HG02610 (cell line): Measurements from ENCODE around the gene PRRG2.
"Not testable (repeated sequence)": the region's sequence is repeated elsewhere in the genome, so short reads cannot be mapped to it uniquely, and the experiment has no call there.

Experiments used
- ATAC-seq: cut with Tn5 transposase; IDR thresholded peaks from one replicate; pipeline ENCODE4 v1.9.1; 2021; ENCODE audit warnings: mild to moderate bottlenecking, moderate library complexity; ENCODE audit not compliant: unreplicated experiment

The PRRG2 gene

GRCh38 chr19:49599378-49600295 lies 18.5 kb downstream of the PRRG2 start:
- ATAC-seq: no peak

- no peak for ATAC-seq
Measured at GRCh38 chr19:49601482-49602038, 20.4 kb downstream of the PRRG2 start.

GRCh38 chr19:49602806-49603205 lies 21.7 kb downstream of the PRRG2 start:
- ATAC-seq: no peak

GRCh38 chr19:49605605-49606004 lies 24.5 kb downstream of the PRRG2 start:
- no peak for ATAC-seq

GRCh38 chr19:49609499-49610092 lies 28.5 kb downstream of the PRRG2 start:
- ATAC-seq: no peak

- no peak for ATAC-seq
Measured at GRCh38 chr19:49613374-49613773, 32.3 kb downstream of the PRRG2 start.

- no peak for ATAC-seq
Measured at GRCh38 chr19:49614096-49614833, 33.1 kb downstream of the PRRG2 start.

GRCh38 chr19:49615861-49616260 lies 34.7 kb downstream of the PRRG2 start:
- no peak for ATAC-seq

- no peak for ATAC-seq
Measured at GRCh38 chr19:49616532-49616931, 35.4 kb downstream of the PRRG2 start.

GRCh38 chr19:49616945-49617344 lies 35.8 kb downstream of the PRRG2 start:
- ATAC-seq: no peak

GRCh38 chr19:49617860-49618259 lies 36.7 kb downstream of the PRRG2 start:
- ATAC-seq: not testable (repeated sequence)

- no peak for ATAC-seq
Measured at GRCh38 chr19:49624967-49625910, 44.1 kb downstream of the PRRG2 start.

- ATAC-seq: no peak
Measured at GRCh38 chr19:49626226-49626625, 45.1 kb downstream of the PRRG2 start.

- ATAC-seq: no peak
Measured at GRCh38 chr19:49629659-49630058, 48.5 kb downstream of the PRRG2 start.

GRCh38 chr19:49631014-49631588 lies 50.0 kb downstream of the PRRG2 start:
- no peak for ATAC-seq

GRCh38 chr19:49631610-49632192 lies 50.6 kb downstream of the PRRG2 start:
- no peak for ATAC-seq

GRCh38 chr19:49632576-49632975 lies 51.5 kb downstream of the PRRG2 start:
- no peak for ATAC-seq

- ATAC-seq: not testable (repeated sequence)
Measured at GRCh38 chr19:49633273-49633672, 52.2 kb downstream of the PRRG2 start.

- ATAC-seq: no peak
Measured at GRCh38 chr19:49635530-49636232, 54.6 kb downstream of the PRRG2 start.
